ENCODE measurements around the gene ZNF177. TPM values are rescaled to one million over a fixed set of nuclear protein-coding genes. Genes with fewer than 3 reads are reported as not detected.

Gene ZNF177
- 0.98 and 1.3 TPM in 2 replicates for total RNA-seq

DNA sequence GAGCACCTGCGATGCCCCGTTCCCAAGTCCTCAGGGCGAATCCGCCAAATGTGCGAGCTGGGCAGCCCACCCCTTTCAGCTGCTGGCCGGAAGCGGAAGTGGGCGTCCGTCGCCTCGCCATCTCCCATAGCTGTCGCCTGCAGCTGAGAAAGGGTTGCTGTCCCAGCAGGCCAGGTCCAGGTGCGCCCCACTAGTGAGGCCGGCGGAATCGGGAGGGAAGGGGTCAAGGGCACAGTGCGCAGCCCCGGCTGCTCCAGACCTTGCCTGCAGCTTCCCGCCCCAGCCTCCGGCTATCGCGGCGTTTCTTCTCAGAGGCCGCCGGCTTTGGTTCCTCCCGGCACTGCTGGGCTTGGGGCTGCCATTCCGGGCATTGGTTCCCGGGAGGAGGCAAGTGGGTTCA, at the start of gene ZNF177:
TSS of gene ZNF177 (plus strand) at position 109 of the 400 bp plus-strand sequence. CDS start 15,299 bp downstream, outside the sequence.

DNA sequence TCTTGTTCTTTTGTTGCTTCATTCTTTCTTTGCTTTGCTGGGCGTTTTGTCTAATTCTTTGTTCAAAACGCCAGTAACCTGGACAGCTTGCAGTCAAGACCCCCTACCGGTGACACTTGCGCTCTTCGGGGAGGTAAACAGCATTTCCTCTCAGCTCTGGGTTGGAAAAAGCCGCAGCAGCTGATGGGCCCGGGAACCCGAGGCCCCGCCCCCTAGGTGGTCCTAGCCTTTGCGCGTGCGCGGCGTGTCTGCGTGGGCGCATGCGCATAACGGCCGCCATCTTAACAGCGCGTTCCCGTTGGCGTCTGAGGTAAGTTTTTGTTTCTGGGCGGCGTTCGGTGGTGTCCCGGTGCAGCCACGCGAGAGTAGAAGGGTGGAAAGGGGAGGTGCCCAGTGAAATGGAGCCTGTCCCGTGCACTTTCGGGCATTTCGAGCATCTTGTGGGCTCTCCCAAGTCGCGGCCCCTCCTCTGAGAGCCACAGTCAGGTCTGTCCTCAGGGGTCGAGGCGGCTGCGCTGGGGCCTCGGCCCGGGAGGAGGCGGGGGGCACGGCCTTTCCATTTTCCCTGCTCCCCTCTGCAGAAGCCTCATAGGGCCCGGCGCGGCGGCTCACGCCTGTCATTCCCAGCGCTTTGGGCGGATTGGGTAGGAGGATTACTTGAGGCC, 38.8 kb upstream of the ZNF177 start, which contains the start of gene ZNF559:
TSS of gene ZNF559 (plus strand) at position 261 of the 665 bp plus-strand sequence. CDS start 14,371 bp downstream, outside the sequence.

Other genes with a start within 250 kb of the ZNF177 start
- gene OR7G1, start 247.2 kb upstream of the ZNF177 start, total RNA-seq, result not detected in 2 replicates
- not detected in 2 replicates for gene OR7G3, start 236.1 kb upstream of the ZNF177 start, total RNA-seq
- gene ZNF317, start 222.6 kb upstream of the ZNF177 start, total RNA-seq, result 22.3 and 26.8 TPM in 2 replicates
- gene OR7D2, start 184.0 kb upstream of the ZNF177 start, total RNA-seq, result not detected in 2 replicates
- not detected in 2 replicates for gene OR7D4, start 143.4 kb upstream of the ZNF177 start, total RNA-seq
- not detected in 2 replicates for gene OR7E24, start 112.1 kb upstream of the ZNF177 start, total RNA-seq
- 9.4 and 11.4 TPM in 2 replicates for gene ZNF699, start 53.2 kb upstream of the ZNF177 start, total RNA-seq
- gene ZNF559, start 38.8 kb upstream of the ZNF177 start, total RNA-seq, result 13.5 and 13.7 TPM in 2 replicates
- 10.8 and 16.5 TPM in 2 replicates for gene ZNF266, start 72.6 kb downstream of the ZNF177 start, total RNA-seq
- under 0.01 and 0.19 TPM in 2 replicates for gene ZNF560, start 135.6 kb downstream of the ZNF177 start, total RNA-seq
- gene ZNF426, start 175.6 kb downstream of the ZNF177 start, total RNA-seq, result 24.9 and 26.5 TPM in 2 replicates
- 32.7 and 43.6 TPM in 2 replicates for gene ZNF121, start 221.5 kb downstream of the ZNF177 start, total RNA-seq